Mucosa of descending colon (tissue), 3 donors: ENCODE measurements around the gene HMGCS1. TPM values are rescaled to one million over a fixed set of nuclear protein-coding genes. Genes with fewer than 3 reads are reported as not detected.

Experiments used
- ATAC-seq: fragments of 200-7000 bp; cut with Tn5 transposase; one replicate; pipeline ENCODE4 v1.9.1; 2020; ENCODE audit warnings: mild to moderate bottlenecking, moderate library complexity
- DNase-seq, 3 donors: peaks; one replicate each; pipeline ENCODE4 v3.0.0-alpha.2; 2020
- H3K36me3 ChIP-seq: fragments of 200-600 bp; one replicate; pipeline ENCODE4 v1.8.0; 2021; ENCODE audit warnings: low read depth, mild to moderate bottlenecking
- H3K4me1 ChIP-seq: fragments of 200-600 bp; one replicate; pipeline ENCODE4 v1.8.0; 2021; ENCODE audit warnings: low read depth, mild to moderate bottlenecking
- H3K4me3 ChIP-seq: fragments of 200-600 bp; one replicate; pipeline ENCODE4 v1.8.0; 2021; ENCODE audit warnings: mild to moderate bottlenecking
- H3K9me3 ChIP-seq: fragments of 200-600 bp; one replicate; pipeline ENCODE4 v1.8.0; 2021; ENCODE audit warnings: mild to moderate bottlenecking
- intact Hi-C, 2 donors: fragments of 100-400 bp; cut with DNase I in 1 of 2; cut with micrococcal nuclease in 1 of 2; formaldehyde crosslinking; loops; one replicate each; pipeline versions ENCODE4 v1.11.0 to v1.11.1; 2022; cut with DNase I, micrococcal nuclease
- long read RNA-seq, 2 donors: library from polyadenylated mRNA; unstranded; transcript quantifications; one replicate each; pipeline ENCODE4 v2.0.0, GENCODE V29; 2019 to 2021
- total RNA-seq, 3 donors: library from RNA; stranded (reverse); fragmentation: NEBNext Ultra II Directional in 2 of 3; extraction: Animal tissue kit (Norgen Biotek cat#: 25700) in 2 of 3; gene quantifications; one replicate each; pipeline versions ENCODE4 v1.2.1 to v1.2.4, GENCODE V29; 2021 to 2023
- TF ChIP-seq, protein P1 (sequence below): fragments of 200-600 bp; IDR thresholded peaks from one replicate; pipeline ENCODE4 v1.8.0; 2022; ENCODE audit warnings: antibody characterized with exemption, mild to moderate bottlenecking
- donor health status: DM: no; HTN: no; CAD: no; lungs with moderate emphysema.
- donor health status: DM: no; HTN: no; CAD: no.
- donor health status: DM: no; HTN: yes; CAD: no.

Gene HMGCS1
- 100 to 1,000 TPM in 2 of 3 donors, 10 to 100 TPM in 1; 69.6 to 176 (median 151) TPM for total RNA-seq
- long read RNA-seq, donor 1, partial matches to known transcripts: 3 of 8 reads
- long read RNA-seq, donor 1, other reads (novel, unspliced or antisense): 3 of 8 reads
- long read RNA-seq, donor 2, partial matches to known transcripts: 6 of 39 reads
- long read RNA-seq, donor 2, other reads (novel, unspliced or antisense): 30 of 39 reads

DNA sequence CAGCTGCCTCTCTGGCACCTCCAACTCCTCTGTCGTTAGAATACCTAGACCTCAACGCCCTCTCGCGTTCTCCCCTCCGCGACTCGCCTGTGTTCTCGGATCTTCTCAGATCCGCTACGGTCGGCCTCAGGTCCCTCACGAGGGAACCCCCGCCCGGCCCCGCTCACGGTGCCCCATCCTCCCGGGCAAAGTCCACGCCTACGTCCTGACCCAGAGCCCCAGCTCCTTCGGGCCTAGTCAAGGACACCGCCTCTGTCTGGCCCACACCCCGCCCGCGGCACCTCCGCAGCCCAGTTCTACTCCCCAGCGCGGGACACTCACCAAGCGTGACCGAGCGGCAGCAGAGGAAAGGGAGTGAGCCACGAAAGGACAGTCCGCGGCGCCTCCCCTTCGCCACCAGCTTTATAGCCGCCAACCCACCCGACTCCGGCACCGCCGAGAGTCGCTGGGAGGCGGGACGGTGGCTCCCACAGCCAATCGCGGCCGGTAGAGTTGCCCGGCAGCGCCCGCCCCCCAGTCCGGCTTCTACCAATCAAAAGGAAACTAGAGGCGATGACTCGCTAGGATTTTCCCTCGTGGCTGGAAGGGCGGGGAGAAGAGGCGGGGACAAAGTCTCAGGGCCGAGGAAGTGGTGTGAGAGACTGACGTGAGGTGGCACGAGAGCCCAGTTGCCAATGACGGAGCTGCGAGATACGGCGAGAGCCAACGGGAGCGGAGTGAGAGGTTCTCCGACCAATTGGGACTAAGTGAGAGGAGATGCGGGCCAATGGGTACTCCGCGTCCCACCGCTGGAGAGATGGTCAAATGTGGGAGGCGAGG is at the start of gene HMGCS1:
Gene HMGCS1 (minus strand): TSS at position 378 of the 819 bp plus-strand sequence. CDS start 14,447 bp downstream, outside the sequence.
- ATAC-seq (peak; percentile 95), DNase-seq (peak; percentile 99)
- TF ChIP-seq, protein P1, sequence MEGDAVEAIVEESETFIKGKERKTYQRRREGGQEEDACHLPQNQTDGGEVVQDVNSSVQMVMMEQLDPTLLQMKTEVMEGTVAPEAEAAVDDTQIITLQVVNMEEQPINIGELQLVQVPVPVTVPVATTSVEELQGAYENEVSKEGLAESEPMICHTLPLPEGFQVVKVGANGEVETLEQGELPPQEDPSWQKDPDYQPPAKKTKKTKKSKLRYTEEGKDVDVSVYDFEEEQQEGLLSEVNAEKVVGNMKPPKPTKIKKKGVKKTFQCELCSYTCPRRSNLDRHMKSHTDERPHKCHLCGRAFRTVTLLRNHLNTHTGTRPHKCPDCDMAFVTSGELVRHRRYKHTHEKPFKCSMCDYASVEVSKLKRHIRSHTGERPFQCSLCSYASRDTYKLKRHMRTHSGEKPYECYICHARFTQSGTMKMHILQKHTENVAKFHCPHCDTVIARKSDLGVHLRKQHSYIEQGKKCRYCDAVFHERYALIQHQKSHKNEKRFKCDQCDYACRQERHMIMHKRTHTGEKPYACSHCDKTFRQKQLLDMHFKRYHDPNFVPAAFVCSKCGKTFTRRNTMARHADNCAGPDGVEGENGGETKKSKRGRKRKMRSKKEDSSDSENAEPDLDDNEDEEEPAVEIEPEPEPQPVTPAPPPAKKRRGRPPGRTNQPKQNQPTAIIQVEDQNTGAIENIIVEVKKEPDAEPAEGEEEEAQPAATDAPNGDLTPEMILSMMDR: peak; percentile 18
- Histone ChIP-seq H3K36me3 (peaks cover 4% of the 10 kb centered on the region), H3K4me3 (peak within 1 kb of the TSS; percentile 64), H3K4me1 (peaks cover 17% of the 10 kb centered on the region), H3K9me3 (no peaks in the 10 kb centered on the region)
- intact Hi-C loops: loop anchor here in 1 of 2 donors (10.0 kb wide), 1 partner anchor 188 kb away; the partner anchor contains the start of gene ZNF131

DNA sequence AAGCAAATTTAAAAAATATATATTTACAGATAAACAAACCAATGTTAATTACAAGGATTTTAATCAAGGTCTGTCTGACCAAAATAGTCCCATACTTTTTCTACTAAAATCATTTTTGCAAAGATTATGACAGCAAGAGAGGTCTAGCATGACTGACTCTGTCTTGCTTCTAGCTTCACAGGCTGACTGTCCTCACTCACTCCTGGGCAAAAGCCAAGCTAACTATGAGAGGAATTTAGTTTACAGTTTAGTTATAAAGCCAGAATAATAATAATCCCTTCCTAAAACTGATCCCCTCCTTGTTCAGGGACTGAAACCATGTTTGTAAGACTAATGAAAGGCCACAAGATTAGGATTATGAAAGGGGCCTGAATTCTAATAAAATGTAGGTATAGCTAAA is 45.5 kb upstream of the HMGCS1 start:
- H3K4me3 ChIP-seq: no peak overlapping the region
- no peaks in the 10 kb centered on the region for H3K4me1 ChIP-seq
- peaks cover 6% of the 10 kb centered on the region for H3K9me3 ChIP-seq
- DNase-seq (no peak), ATAC-seq (no peak)
- TF ChIP-seq, protein P1: no peak
- H3K36me3 ChIP-seq: no peaks in the 10 kb centered on the region
- intact Hi-C loops: no loop called here

DNA sequence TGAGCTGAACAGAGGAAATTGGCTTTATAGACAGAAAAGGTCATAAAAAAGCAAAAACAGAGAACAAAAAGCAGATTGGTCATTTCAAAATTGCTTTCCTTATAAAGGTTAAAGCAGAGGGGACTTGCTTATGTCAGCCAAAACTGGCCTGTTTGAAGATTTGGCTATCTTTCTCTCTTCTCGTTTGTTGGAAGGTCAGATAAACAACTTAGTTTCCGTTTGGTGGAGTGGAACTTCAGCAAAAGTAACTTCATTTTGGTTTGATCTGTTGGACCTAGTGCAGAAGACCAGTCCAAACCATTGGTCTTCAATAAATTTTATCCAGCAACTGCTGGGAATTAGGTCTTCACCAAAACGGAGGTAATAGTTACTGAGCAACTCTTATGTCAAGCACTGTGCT is 45.1 kb upstream of the HMGCS1 start:
- no peaks in the 10 kb centered on the region for H3K36me3 ChIP-seq
- H3K9me3 ChIP-seq: peaks cover 6% of the 10 kb centered on the region
- intact Hi-C loops: no loop called here
- H3K4me3 ChIP-seq: no peak overlapping the region
- DNase-seq: no peak
- no peak for ATAC-seq
- no peaks in the 10 kb centered on the region for H3K4me1 ChIP-seq
- TF ChIP-seq, protein P1: no peak

DNA sequence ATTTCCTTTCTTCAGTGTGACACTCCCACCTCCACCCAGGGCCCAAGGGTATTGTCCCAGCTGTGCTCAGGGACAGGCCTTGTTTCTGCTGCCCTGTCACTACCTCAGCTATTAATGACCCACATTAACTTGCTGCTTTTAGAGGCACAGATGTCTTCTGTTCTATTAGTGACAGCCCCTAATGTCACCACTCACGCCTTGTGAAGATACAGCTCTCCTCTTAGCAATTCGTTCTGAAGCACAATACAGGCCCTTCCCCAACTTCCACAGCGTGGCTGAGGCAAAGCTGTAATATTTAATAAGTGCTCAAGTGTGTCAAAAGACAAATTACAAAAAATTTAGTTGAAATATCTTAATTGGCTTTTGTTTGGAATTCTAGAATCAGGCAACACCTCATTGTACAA is 44.7 kb upstream of the HMGCS1 start:
- Histone ChIP-seq H3K9me3 (peaks cover 6% of the 10 kb centered on the region), H3K36me3 (no peaks in the 10 kb centered on the region), H3K4me1 (no peaks in the 10 kb centered on the region), H3K4me3 (no peak overlapping the region)
- DNase-seq: no peak
- intact Hi-C loops: no loop called here
- TF ChIP-seq, protein P1: no peak
- ATAC-seq: no peak

DNA sequence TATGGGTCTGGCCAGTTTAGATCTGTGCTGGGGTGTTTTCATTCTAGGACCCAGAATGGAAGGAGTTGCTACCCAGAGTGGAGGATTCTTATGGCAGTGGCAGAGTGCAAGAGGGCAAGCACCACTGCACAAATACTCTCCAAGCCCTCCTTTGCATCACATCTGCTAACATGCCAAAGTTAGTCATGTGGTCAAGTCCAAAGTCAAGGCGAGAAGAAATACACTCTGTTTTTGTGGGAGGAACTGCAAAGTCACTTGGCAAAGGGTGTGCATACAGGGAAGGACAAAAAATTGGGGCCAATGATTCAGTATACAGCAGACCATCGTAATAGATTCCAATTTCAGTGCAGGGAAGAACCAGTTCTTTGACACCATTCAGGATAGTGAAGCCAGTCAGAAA is 43.9 kb upstream of the HMGCS1 start:
- DNase-seq (no peak), ATAC-seq (no peak)
- no peaks in the 10 kb centered on the region for H3K4me1 ChIP-seq
- H3K36me3 ChIP-seq: no peaks in the 10 kb centered on the region
- intact Hi-C loops: no loop called here
- TF ChIP-seq, protein P1: no peak
- no peak overlapping the region for H3K4me3 ChIP-seq
- peaks cover 6% of the 10 kb centered on the region for H3K9me3 ChIP-seq
